Fibroblast of the conjunctiva (primary cell): Measurements from ENCODE around the gene TNS2.
A peak's percentile ranks its signal among the peaks of the same experiment; 100 is the strongest.

Source experiments
- DNase-seq: peaks from one replicate; pipeline ENCODE4 v3.0.0-alpha.2; 2010; ENCODE audit warnings: low read depth

The TNS2 gene

DNA sequence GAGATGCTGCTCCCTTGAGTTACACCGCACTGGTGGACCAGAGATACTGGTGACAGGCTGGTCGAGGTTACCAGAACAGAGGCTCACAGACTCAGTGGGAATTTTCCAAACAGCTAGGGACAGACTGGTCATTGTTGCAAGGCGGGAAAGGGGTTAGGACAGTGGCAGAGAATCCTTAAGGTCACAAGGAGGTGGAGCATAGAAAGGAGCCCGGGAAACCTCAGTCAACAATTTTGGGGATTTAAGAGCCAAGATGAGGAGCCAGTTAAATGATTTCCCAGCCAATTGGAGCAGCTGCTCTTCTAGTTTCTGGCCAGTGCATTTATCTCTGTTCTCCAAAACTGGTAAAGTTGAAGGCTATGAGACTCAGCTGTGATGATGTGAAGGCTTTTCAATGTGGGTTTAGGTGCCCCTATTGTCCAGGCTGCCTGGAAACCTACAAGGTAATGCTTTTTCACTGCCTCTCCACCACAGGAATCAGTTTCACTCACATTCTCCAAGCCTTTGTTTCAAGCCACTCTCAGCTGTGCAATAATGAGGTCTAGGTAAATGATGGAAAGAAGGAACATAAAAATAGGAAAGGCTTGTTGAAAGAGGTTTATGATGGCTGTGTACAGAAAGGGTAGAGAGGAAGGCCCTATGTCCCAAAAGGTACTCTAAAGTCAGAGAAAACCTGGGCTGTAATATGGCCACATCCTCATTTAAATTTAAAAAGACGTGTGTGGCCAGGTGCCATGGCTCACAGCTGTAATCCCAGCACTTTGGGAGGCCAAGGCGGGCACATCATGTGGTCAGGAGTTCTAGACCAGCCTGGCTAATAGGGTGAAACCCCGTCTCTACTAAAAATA lies 7.0 kb upstream of the TNS2 start:
- DNase-seq: no peak

DNA sequence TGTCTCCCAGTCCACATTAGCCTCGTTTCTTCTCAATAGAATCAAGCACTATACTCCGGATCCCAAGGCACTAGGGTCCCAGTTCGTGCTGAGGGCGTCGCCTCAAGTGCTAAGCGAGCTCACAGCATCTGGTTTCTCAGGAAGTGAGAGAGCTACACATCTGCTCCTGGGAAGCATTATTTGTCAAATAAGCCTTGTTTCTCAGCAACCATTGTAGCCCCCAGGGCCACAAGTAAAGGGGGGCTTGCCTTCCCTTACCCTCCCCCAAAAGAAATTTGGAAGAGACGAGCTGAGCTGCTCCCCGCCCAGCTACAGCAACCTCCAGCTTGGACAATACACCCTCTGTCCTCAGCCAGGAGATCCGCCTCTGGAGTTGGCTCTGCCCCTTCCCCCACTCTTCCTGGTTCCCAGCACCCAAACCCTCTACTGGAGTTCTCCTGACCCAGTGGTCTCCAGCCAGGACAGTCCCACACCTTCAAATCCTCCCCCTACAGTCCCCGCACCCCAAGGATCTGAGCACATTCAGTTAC lies 5.7 kb upstream of the TNS2 start:
- DNase-seq: no peak

- no peak for DNase-seq
Measured at GRCh38 chr12:53044896-53045695, 4.8 kb upstream of the TNS2 start.

DNA sequence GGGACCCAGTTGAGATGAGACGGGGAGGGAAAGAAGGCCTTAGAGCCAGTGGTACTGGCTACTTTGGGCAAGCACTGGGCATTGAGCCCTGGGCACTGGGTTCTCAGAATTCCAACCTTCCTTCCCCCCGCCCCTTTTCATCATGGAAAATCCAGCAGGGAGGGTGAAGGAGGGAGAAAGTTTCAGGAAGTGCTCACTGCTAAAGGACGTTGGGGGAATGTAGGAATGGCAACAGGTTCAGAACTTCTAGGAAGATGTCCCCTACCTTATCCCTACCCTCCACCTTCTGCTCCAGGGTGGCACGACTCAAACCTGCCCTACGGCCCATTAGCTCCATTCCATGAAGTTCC lies 4.2 kb upstream of the TNS2 start:
- no peak for DNase-seq

DNA sequence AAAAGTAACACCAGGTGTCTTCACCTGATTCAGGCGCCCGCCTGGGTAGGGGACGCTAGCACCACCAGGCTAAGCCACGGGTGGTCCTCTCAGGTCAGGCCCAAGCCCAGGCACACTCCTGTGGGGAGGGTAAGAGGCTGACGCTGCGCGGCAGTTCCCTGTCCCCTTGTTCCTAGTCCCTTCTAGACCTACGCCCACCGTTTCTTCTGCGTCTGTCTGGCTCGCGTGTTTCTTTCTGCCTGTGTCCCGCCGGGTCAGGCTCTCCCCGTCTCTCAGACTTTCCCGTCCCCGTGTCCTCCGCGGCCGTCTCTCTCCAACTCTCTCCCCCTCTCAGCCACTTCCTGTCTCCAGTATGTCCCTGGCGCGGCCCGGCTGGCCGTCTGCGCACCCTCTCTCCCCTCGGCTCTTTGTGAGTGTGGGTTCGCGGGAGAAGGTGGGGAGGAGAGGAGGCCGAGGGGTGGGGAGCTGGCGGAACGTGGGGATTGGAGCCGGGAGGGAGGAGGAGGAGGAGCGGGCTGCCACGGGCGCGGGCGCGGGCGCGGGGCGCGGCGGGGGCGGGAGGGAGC lies 3.1 kb upstream of the TNS2 start:
- peak; percentile 75 for DNase-seq

GRCh38 chr12:53047221-53048032 lies 2.4 kb upstream of the TNS2 start:
- no peak for DNase-seq

GRCh38 chr12:53048033-53048779 lies 1.7 kb upstream of the TNS2 start:
- DNase-seq: no peak

GRCh38 chr12:53048780-53049401 lies 974 bp upstream of the TNS2 start:
- DNase-seq: no peak

GRCh38 chr12:53050426-53051057 lies 677 bp downstream of the TNS2 start:
- DNase-seq: no peak

DNA sequence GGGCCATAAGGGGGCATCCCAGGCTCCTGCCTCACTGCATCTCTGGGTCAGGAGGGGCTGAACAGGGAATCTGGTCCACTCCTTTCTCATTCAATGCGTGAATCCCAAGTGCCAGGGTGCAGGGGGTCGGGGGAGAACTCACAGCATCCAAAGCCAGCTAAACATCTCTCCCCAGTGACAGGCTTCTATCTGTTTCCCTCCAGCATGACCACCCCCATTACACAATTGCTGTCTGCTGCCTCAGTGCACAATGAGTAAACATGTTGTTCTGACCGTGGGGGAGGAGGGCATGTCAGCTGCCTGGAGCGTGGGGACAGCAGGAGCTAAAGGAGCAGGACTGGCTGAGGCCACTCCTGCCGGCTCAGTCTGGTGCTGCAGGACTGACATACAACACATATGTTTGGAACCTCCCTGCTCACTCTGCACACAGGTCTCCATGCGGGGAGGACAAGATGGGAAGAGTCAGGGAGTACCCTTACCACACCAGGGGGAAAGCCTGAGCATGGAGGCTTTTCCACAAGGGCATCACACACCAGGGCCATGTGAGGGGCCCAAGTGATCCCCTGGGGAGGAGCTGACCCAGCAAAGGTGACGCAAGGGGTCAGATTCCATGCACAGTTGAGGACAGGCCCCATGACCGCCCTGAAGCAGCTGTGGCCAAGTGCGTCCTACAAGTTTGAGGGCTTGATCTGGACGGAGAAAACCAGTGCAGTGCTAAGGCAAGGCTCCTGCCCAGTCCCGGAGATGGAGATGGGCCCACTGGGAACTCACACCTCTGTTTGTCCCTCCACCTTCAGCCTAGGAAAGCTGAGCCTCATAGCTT lies 1.4 kb downstream of the TNS2 start:
- DNase-seq: no peak

- DNase-seq: no peak
Measured at GRCh38 chr12:53051881-53052412, 2.1 kb downstream of the TNS2 start.

DNA sequence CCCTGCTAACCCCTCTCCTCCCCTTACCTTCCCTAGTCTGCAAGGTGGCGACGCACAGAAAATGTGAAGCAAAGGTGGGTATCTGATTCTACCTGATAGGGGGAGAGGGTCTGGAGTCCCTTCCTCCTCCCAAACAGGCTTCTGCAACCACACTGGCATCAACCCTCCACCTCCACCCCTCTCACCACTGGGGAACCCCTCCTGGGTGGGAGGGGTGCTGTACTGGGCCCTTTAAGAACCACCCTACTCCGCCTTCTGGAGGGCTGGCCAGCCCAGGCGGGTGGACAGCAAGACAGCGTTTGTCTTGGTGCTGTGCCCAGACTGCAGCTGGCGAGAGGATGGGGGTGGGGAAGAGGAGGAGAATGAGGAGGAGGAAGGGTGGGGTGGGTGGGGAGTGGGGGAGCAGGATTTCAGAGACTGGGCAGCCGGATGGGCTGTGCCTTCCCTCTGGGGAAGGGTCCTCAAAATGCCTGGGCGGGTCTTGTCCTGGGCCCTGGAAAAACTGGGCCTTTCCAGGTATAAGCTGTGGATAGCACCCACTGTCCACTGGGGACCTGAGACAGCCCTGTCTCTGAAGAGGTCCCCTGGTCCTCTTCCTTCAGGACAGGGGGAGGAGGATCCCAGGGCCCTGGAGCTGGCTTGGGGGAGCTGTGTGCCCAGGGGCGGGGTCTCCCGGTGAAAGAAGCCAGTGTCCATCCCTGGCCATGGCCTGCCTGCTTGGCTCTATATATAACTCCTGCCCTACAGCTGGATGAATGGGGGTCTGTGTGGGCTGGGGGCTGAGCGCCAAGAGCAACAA lies 2.8 kb downstream of the TNS2 start:
- peak; percentile 88 for DNase-seq

GRCh38 chr12:53053218-53054111 lies 3.6 kb downstream of the TNS2 start:
- no peak for DNase-seq

- peak; percentile 82 for DNase-seq
Measured at GRCh38 chr12:53054112-53054878, 4.4 kb downstream of the TNS2 start.

GRCh38 chr12:53055471-53056266 lies 5.8 kb downstream of the TNS2 start:
- no peak for DNase-seq

GRCh38 chr12:53056296-53056695 lies 6.4 kb downstream of the TNS2 start:
- DNase-seq: no peak
